ENCODE data around the gene LMAN1L.

Gene LMAN1L

DNA sequence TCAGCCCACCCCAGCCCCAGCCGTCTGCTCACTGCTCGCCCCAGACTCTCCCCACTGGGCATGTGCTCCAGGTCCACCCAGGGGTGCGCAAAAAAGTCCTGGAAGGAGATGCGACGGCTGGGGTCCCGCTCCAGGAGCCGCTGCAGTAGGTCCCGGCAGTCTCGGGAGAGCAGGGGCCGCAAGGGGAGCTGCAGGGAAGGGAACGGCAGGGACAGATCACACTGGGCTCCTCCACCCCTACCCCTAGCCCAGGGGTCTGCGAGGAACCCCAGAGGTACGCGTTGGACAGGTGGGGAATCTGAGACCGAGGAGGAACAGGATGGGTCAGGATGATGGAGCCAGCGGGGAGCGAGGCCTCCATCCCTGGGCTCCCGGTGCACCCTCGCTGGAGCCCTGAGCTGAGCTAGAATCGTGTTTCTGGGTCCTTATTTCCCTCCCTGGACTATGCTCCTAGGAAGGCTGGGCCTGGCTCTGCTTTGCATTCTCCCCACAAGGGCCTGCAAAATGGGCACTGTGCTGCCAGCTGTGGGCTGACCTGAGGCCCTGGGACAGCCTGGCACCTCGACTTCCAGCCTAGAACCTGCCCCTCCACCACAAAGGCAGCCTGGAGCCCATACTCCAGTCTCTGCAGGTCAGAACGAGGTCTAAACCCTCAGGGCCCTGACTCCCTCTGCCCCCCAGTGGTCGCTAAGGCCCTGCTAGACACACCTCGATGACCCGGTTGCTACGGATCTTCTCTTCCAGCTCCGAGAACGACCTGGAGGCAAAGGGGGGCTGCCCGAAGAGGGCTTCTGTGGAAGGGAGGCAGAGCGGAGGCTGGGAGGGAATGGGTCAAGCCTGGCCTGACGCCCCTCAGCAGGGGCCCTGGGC lies 27.1 kb downstream of the LMAN1L start:
- DNase-seq, result no peak

DNA sequence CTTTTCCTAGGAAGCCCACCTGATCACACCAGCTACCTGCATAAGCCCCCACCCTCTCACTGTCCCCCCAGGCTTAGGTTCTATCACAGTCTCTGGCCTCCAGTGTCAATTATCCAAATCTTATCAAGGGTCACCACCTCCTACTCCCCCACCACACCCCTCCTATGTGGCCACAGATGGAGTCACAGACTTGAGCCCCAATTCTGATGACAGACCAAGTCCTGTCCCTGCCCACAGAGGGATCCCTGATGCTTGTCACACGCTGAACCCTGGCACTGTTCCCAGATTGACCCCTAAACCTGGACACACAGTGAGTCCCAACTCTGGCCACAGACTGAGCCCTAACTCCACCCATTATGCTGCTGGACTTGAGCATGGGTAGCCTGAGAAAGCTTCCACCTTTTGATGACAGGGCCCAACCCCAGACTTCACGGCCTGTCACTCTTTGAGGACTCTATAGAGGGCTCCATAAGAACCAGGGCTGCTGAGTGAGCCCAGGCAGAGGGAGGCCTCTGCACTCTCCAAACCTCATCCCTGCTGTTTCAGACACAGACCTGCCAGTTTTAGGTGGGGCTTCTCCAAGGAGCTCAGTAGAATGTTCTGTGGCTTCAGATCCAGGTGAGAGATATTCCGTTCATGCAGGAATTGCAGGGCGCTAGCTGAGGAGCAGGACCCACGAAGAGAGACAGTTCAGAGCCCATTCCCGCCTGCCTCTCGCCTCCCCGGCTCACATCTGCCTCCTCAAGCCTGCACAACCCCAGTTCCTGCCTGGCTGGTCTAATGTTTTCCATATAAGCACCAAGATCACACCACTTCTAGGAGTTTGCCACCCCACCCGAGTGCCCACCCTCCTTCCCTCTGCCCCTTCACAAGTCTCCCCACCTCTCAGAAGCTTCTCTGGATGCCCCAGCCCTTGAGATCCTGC lies 28.5 kb downstream of the LMAN1L start:
- DNase-seq, result no peak

DNA sequence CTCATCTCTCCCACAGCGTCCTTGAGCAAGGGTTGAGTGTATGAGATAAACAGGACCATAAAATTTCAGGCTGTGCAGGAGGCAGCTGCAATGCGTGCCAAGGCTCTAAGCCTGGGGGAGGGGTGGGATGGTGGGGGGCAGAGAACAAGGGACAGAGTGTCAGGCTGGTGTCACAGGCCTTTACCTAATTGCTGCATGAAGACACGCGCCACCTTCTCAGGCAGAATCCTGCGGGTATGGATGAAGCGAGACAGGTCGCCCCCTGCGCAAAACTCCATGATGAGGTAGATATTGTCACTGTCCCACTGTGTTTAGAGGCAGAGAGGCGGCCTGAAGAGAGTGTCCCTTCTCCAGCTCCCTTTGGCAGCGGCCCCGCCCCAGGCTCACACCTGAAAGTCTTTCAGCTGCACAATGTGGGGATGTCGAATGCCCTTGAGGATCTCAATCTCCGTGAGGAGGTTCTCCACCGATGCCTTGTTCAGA lies 29.3 kb downstream of the LMAN1L start:
- DNase-seq, result no peak

DNA sequence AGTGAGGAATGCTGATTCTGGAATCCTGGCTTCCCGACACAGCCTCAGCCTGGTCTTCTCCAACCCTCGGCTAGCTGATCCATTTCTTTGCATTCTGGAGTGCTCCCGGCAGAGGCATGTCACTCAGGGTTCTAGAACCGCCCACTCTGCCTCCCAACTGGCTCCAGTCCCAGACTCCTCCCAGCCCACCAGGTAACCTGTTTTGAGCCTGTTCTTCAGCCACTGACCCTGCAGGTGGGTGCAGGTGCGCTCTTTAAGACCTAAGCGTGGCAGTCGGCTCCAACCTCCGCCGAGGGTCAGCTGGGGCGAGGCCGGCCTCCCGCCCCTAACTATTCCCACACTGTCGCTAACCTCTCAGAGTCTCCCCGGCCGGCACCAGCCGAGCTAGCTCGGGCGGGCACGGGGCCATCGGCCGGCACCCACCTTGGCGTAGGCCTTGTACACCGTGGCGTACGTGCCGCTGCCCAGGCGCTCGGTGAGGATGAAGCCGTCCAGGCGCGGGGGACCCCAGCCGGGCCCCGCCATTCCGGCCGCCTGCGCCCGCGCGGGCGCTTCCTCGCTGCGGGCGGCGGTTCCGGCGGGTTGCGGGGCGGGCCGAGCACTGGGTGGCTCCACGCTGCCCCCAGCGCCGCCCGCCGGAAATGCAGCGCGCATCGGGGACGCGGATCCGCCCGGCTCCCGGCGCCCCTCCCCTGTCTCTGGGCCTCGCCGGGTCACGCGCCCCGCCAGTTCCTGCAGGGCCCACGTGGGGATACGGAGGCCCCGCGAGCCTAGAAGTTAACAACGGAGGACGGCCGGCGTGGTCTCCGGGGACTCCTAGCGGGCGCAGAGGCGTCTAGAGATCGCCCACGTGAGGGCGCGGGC lies 30.2 kb downstream of the LMAN1L start, which contains the start of gene ULK3:
TSS of gene ULK3 (minus strand) at position 576 of the 864 bp plus-strand sequence. CDS start at position 525, 51 bp downstream.
- peak; percentile 76 for DNase-seq

DNA sequence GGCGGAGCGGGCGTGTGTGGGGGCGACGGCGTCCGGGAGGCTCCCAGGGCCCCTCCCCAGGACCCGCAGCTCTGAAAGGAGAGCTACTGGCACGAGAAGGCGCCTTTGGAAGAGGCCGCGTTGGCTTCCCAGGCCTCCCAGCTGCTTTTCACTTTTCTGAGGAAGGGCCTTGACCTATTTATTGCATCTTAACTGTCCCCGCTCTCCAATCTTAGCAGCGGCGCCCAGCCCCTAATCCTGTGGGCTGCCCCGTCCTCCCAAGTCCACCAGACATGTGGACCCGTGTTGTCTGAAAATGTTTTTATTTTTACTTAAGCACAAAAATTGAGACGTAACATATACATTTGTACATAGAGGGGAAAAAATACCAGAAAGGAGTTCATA lies 30.8 kb downstream of the LMAN1L start:
- no peak for DNase-seq

DNA sequence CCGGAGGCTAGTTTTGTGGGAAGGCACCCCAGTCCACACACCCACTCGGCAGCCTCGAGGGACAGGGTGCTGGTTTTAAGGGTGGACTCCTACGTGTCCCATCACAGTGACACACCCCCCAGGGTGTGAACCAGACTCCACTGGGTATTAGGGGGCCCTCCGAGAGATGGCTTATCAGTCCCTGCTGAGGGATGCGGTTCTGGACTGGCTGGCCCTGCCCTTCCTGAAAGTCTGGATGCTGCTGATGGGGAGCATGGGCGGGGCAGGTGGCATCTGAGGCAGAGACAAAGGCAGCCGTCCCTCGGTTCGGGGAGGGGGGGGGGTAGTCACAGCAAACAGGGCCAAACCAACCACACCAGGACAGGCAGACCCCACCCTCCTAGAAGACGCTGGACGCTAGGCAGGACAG lies 31.3 kb downstream of the LMAN1L start:
- no peak for DNase-seq

DNA sequence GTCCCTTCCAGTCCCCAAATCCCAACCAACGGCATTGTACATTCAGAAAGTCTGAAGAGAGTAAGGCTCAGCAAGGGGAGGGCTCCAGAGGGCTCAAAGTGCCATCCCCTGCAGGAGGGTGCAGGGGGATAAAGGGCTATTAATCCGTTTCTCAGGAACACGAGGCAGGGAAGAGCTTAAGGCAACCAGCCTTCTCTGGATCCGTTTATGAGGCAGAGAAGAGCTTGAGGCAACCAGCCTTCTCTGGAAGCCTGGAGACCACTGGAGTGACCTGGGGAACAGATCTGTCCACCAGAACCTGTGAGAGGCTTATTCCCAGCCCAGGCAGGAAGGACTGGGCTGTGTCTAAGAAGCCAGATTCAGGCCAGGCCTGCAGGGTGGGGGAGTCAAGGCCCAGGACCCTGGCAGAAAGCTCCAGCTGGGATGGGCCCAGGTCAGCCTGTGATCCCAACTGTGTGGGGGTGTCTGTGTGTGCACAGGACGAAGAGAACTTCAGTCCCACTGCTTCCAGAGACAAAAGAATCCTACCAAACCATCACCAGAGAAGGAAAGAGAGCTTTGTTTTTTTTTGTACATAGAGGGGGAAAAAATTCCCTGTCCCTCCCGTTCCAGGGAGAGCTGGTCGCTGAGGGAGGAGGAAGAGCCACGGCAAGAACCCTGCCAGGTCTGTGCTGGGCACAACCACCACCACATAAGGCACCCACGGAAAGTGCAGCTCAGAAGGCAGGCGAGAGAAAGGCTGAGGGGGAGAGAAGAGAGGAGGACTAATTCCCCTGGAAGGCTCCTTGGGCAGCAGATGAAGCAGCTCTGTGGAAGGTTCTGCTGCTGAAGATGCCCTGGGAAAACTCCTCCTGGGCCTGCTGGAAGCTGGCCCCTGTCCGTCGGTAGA lies 31.9 kb downstream of the LMAN1L start:
- no peak for DNase-seq

DNA sequence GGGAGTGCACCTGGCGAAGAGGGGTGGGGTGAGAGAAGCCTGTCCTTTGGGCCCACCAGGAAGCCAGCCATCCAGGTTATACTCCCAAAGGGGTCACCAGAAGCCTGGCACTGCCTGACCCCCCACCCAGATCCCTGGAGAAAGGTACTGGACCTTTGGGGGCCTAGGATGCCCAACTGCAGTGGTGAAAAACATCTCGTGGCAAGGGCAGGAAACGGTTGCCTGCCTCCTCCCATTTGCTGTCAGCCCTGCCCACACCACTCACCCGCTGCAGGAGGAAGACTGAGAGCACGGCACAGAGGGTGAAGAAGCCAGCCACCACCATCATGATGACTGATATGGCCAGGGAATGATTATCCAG lies 32.6 kb downstream of the LMAN1L start:
- DNase-seq, result no peak

DNA sequence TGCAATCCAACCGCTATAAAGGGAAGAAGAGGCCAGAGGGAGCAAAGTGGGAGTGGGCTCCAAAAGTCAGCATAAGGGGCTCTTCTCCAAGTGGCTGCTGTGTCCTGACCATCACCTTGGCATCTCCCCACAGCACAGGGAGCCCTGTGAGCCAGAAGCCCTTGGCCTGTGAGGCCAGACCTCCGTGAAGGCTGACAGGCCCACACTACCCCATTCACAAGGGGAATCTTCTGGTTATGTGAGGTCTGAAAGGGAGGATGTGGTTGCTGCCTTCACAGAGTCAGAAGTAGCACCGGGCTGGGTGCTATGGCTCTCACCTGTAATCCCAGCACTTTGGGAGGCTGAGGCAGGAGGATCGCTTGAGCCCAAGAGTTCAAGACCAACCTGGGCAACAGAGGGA lies 32.9 kb downstream of the LMAN1L start:
- DNase-seq, result no peak

DNA sequence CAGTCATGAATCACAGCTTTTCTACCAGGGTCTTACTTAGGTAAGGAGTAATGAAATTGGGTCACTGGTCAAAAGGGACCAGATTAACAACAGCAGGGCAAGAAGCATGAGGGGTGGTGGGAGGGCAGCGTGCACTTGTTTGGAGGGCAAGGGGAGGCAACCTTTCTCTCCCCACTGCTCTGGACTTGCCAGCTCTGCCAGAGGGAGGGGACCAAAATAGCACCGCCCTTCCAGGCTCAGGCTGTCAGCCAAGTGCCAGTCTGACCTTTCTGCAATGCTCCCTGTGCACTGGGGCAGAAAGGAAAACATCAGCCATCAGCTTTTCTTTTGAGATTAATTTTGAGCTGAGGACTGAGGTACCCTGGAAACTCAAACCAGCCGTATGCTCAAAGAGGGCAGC lies 34.8 kb downstream of the LMAN1L start:
- no peak for DNase-seq

DNA sequence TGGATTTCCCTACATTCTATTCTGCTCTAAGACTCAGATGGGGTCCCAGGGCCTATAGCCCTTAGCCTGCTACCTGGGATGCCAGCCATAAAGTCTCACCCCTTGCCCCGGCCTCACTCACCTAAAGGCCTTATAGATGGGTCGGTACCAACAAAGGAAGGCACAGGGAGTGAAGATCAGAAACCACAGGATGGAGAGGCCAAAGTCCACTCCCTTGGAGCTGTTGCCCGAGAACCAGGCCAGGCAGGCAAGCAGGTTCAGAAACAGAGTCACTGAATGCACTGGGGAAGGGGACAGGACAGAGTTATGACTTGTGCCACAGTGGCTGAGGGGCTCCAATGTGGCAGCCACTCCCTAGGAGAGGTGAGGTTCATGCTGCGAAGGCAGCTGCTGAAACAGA lies 37.8 kb downstream of the LMAN1L start:
- DNase-seq, result no peak

DNA sequence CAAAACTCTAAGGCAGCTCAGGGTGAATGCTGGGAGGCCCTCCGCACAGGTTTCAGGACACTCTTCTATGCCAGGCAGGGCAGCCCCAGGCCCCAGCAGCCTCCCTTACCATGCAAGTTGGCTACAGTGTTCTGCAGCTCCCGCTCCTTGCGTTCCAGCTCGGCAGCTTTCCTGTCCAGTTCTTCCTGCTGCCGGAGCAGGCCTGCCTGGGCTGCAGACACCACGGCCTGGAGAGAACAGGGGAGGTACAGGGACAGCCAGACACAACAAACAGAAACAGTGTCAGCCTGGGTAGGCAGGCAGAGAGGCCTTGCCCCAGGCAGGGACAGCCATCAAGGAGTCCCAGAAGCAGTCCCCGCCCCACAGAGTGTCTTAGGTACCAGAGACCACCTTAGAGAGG lies 39.3 kb downstream of the LMAN1L start:
- DNase-seq, result no peak

DNA sequence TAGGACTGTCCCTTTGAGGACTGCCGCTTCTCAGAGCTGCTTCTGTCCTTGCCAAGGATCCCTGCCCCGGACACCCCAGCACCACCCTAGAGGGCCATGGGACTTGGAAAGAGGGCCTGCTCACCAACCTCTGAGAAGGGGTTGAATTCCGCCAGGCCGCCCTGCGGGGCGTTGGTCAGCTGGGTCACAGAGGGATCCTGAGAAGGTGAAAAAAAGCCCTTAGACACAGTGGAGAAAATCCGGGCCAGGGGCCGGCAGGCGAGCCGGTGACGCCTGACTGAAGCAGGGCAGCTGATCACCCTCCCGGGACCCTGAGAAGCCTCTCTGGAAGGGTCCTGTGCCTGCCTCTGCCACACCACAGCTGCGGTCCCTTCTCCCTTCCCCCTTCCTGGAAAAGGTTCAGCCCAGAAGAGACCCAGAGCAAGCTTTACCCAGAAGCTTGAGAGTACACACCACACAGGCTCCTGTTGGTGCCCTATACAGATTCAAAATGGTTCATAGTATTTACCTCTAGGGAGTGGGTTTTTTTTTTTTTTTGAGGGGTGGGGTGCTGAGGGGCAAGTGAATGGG lies 41.9 kb downstream of the LMAN1L start:
- DNase-seq, result no peak

DNA sequence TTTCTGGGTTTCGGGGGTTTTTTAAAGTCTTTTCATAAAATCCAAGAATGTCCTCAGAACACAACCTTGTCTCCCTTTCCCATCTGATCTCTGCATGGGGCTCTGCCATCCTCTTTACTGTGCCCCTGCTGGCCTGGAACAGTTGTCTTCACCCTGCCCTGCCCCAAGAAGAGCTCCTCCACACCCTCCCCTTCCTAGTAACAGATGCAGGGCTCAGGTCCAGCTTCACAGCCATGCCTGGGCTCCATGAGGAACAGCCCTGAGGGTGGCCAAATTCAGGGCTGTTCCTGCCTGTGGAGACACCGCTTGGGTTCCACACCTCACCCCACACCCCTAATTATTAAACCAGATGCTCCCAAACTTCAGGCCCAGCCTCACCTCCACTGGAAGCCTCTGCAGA lies 43.2 kb downstream of the LMAN1L start:
- DNase-seq, result no peak

DNA sequence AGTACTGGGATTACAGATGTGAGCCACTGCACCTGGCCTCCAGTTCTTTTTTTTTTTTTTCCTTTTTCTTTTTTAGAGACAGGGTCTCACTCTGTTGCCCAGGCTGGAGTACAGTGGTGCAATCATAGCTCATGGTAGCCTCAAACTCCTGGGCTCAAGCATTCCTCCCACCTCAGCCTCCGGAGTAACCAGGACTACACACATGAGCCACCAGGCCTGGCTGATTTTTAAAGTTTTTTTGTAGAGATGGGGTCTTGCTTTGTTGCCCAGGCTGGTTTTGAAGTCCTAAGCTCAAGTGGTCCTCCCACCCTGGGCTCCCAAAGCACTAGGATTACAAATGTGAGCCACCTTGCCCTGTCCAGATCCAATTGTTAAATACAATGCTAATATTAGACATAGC lies 43.9 kb downstream of the LMAN1L start:
- DNase-seq, result no peak

DNA sequence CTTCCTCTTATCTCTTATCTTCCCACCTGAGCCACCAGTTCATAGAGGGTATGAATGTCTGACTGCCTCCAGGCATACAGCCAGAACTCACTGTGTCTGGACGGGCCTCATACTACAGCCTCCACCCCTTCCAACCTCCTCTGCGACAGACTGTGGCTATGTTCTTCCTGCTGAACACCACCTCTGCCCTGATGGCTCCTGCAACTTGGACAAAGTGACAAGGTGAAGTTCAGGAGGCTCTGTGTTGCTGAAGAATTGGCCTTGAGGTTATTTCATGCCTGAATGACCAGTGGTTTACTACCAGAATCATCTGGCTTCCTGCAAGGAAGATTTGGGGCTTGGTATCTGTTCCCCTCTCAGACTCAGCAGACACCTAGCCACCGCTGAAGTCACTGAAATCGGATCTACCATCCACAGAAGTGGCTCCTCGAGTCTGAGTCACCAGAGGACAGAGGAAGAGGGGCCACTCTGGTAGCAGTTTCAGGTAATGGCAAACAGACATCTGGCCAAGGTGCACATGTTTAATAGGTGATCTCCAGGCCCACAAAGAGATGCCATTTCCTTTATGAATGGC lies 44.5 kb downstream of the LMAN1L start:
- DNase-seq, result no peak

DNA sequence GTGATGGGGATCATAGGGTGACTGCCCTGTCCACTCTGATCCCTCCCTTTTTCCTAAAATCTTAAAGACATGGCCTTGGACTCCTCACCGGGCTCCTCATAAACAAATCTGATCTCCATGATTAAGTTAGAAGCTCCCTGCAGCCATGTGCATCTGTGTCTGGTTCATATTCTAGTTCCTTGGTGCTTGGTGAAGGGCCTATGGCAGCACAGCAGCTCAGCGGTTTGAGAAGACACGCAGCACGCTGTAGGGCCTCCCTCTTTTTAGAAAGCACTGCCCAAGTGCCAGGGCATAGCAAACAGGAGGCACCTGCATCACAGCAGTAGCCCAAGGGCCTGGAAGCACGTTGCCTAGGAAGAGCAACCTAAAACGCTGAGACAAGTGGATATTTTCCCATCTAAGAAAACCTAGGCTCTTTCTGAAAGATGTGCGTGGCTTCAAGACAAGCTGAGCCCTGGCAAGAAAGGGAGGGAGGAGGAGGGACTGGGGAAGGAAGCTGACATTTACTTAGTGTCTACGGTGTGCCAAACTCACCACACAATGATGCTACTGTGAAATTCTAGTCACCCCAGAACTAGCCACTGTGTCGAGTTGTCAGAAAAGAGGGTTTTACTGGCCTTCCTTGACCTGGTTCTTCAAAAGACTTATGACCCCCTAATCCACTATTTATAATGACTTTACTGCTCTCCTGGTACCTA lies 45.2 kb downstream of the LMAN1L start:
- no peak for DNase-seq

DNA sequence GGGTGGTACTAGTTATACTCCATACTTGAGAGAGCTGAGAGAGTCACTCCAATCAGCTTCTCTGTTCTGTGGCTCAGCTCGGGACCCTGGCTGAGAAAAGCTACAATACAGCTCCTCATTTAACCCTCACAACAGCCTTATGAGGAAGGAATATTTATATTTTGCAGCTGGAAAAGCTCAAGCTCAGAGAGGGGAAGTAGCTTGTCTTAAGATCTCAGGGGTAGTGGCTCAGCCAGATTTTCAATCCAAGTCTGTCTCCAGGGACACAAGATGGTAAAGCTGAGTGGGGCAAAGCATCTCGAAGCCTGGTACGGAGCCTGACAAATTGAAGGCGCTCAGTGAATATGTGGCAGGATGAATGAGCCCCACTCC lies 45.7 kb downstream of the LMAN1L start:
- DNase-seq, result no peak

DNA sequence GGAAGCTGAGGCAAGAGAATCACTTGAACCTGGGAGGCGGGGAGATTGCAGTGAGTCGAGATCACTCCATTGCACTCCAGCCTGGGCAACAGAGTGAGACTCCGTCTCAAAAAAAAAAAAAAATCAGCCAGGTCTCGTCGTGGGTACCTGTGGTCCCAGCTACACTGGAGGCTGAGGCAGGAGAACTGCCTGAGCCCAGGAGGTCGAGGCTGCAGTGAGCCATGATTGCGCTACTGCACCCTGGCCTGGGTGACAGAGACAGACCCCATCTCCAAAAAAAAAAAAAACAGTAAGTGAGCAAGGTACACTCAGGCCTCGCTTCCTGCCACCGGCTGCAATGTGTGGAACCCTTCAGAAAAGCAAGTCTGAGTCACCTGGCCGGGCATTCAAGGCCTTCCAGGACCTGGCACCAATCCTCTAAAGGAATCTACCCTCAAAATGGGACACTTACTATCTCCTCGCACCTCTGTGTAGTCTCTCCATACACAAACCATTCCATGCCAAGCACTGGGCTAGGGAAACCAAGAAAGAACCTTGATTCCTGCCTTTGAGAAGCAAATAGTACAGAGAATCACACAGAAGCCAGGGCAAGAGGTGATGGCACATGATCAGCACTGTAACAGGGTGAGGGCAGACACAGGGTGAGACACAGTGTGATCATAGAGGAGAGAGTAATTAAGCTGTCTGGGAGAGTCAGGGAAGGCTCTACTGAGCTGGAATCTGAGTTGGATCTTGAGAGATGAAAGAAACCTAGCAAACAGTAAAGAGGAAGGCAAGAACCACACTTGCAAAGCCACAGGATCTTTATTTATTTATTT lies 50.8 kb downstream of the LMAN1L start:
- DNase-seq, result no peak

DNA sequence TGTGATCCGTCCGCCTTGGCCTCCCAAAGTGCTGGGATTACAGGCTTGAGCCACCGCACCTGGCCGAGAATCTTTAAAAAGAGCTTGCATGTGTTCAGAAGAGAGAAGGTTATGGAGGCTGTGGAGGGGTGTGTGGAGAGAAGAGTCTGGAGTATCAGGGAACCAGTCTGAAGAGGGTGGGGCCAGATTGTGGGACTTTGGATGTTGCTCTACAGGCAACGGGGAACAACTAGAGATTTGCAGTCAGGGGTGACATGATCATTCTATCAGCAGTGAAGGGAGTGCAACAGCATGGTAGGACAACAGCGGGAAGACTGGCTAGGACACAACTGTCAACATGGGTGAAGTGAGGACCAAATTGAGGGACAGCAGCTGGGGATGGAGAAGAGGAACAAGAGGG lies 51.7 kb downstream of the LMAN1L start:
- no peak for DNase-seq

All from NCI-H1092 treated with DMSO at 0.1 percent for 48 hours (cell line).